Upper lobe of right lung (tissue), 1 donor: ENCODE results near the gene BNIP5. TPM values are rescaled to one million over a fixed set of nuclear protein-coding genes. Genes with fewer than 3 reads are reported as not detected.

Experiments
- ATAC-seq: fragments of 200-7000 bp; cut with Tn5 transposase; one replicate; pipeline ENCODE4 v1.9.1; 2020; ENCODE audit warnings: mild to moderate bottlenecking, moderate library complexity
- DNase-seq: peaks from one replicate; pipeline ENCODE4 v3.0.0-alpha.2; 2020
- H3K27ac ChIP-seq: fragments of 200-600 bp; one replicate; pipeline ENCODE4 v1.8.0; 2022
- H3K27me3 ChIP-seq: fragments of 200-600 bp; one replicate; pipeline ENCODE4 v1.8.0; 2022; ENCODE audit warnings: mild to moderate bottlenecking
- H3K36me3 ChIP-seq: fragments of 200-600 bp; one replicate; pipeline ENCODE4 v1.8.0; 2022
- H3K4me1 ChIP-seq: fragments of 200-600 bp; one replicate; pipeline ENCODE4 v1.8.0; 2022
- H3K4me3 ChIP-seq: fragments of 200-600 bp; one replicate; pipeline ENCODE4 v1.8.0; 2022; ENCODE audit warnings: mild to moderate bottlenecking
- H3K9me3 ChIP-seq: fragments of 200-600 bp; one replicate; pipeline ENCODE4 v1.8.0; 2022
- intact Hi-C: fragments of 100-400 bp; cut with DNase I; formaldehyde crosslinking; loops from one replicate; pipeline ENCODE4 v1.11.0; 2022
- total RNA-seq: library from RNA; stranded (reverse); fragmentation: NEBNext Ultra II Directional; extraction: Animal tissue kit (Norgen Biotek cat#: 25700); gene quantifications from one replicate; pipeline ENCODE4 v1.2.1, GENCODE V29; 2021
- TF ChIP-seq, protein P1 (sequence below): fragments of 200-600 bp; IDR thresholded peaks from one replicate; pipeline ENCODE4 v1.8.0; 2022; ENCODE audit warnings: antibody characterized with exemption
- donor health status: DM: no; HTN: yes; CAD: no; lungs with severe emphysema.

The BNIP5 gene
- total RNA-seq, 1 donor from 2014 or later = not detected

DNA sequence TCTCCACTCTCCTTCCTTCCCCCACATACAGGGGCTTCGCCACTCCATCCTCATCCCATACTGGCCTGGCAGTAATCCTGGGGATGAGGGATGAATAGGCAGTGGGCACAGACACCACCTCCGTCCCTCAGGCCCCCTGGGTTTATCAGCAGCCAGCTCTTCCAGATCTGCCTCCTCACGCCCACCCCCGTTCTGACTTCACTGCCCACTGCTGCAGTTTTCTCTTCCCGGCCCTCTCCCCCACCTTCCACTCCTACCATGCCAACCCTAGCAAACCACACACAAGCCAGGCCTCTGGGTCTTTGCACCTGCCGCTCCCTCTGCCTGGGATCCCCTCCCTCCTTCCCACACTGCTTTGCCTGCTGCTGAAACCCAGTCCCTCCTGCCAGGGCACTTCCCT, 44.5 kb downstream of the BNIP5 start:
- ATAC-seq = no peak
- H3K9me3 ChIP-seq = no peaks in the 10 kb centered on the region
- intact Hi-C loops = no loop called here
- DNase-seq = no peak
- no peak overlapping the region for H3K27ac ChIP-seq
- TF ChIP-seq, protein P1, sequence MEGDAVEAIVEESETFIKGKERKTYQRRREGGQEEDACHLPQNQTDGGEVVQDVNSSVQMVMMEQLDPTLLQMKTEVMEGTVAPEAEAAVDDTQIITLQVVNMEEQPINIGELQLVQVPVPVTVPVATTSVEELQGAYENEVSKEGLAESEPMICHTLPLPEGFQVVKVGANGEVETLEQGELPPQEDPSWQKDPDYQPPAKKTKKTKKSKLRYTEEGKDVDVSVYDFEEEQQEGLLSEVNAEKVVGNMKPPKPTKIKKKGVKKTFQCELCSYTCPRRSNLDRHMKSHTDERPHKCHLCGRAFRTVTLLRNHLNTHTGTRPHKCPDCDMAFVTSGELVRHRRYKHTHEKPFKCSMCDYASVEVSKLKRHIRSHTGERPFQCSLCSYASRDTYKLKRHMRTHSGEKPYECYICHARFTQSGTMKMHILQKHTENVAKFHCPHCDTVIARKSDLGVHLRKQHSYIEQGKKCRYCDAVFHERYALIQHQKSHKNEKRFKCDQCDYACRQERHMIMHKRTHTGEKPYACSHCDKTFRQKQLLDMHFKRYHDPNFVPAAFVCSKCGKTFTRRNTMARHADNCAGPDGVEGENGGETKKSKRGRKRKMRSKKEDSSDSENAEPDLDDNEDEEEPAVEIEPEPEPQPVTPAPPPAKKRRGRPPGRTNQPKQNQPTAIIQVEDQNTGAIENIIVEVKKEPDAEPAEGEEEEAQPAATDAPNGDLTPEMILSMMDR = no peak
- no peaks in the 10 kb centered on the region for H3K36me3 ChIP-seq
- no peak overlapping the region for H3K4me3 ChIP-seq
- no peaks in the 10 kb centered on the region for H3K4me1 ChIP-seq
- no peaks in the 10 kb centered on the region for H3K27me3 ChIP-seq

- H3K36me3 ChIP-seq = no peaks in the 10 kb centered on the region
- DNase-seq = no peak
- H3K4me3 ChIP-seq = no peak overlapping the region
- H3K27ac ChIP-seq = no peak overlapping the region
- intact Hi-C loops = no loop called here
- peak; percentile 70 for ATAC-seq
- TF ChIP-seq, protein P1 = no peak
- H3K4me1 ChIP-seq = no peaks in the 10 kb centered on the region
- H3K9me3 ChIP-seq = no peaks in the 10 kb centered on the region
- H3K27me3 ChIP-seq = peaks cover 4% of the 10 kb centered on the region
Observed at GRCh38 chr6:36290668-36291620, 45.7 kb downstream of the BNIP5 start.

- DNase-seq (no peak), ATAC-seq (no peak)
- Histone ChIP-seq H3K4me3 (no peak overlapping the region), H3K27ac (no peak overlapping the region), H3K27me3 (peaks cover 15% of the 10 kb centered on the region), H3K36me3 (no peaks in the 10 kb centered on the region), H3K9me3 (no peaks in the 10 kb centered on the region), H3K4me1 (no peaks in the 10 kb centered on the region)
- TF ChIP-seq, protein P1 = no peak
- intact Hi-C loops = no loop called here
Observed at GRCh38 chr6:36289281-36289878, 47.3 kb downstream of the BNIP5 start.

GRCh38 chr6:36286858-36287257, 49.8 kb downstream of the BNIP5 start:
- Histone ChIP-seq H3K9me3 (no peaks in the 10 kb centered on the region), H3K36me3 (no peaks in the 10 kb centered on the region), H3K4me3 (no peak overlapping the region), H3K27ac (no peak overlapping the region), H3K4me1 (no peaks in the 10 kb centered on the region), H3K27me3 (peaks cover 15% of the 10 kb centered on the region)
- ATAC-seq (no peak), DNase-seq (no peak)
- TF ChIP-seq, protein P1 = no peak
- intact Hi-C loops = no loop called here

- ATAC-seq = no peak
- TF ChIP-seq, protein P1 = no peak
- intact Hi-C loops = no loop called here
Observed at GRCh38 chr6:36285797-36286196, 50.9 kb downstream of the BNIP5 start.

More at GRCh38 chr6:36285797-36286196, 50.9 kb downstream of the BNIP5 start:
- Histone ChIP-seq H3K9me3 (no peaks in the 10 kb centered on the region), H3K27ac (no peak overlapping the region), H3K4me3 (no peak overlapping the region), H3K4me1 (no peaks in the 10 kb centered on the region), H3K27me3 (peaks cover 15% of the 10 kb centered on the region), H3K36me3 (no peaks in the 10 kb centered on the region)
- DNase-seq = no peak
